HUES48 (cell line): Measurements from ENCODE around the gene DCLK1.

Experiments used
- H3K27ac ChIP-seq: one replicate; pipeline ENCODE4 v1.7.0; 2013; ENCODE audit warnings: low read depth, low read length, inconsistent platforms
- H3K27me3 ChIP-seq: 2 replicates; pipeline ENCODE4 v1.6.1; 2013; ENCODE audit warnings: mild to moderate bottlenecking, low read length; ENCODE audit not compliant: control insufficient read depth, insufficient read depth
- H3K36me3 ChIP-seq: 2 replicates; pipeline ENCODE4 v1.6.1; 2013; ENCODE audit warnings: low read length; ENCODE audit not compliant: control insufficient read depth, insufficient read depth
- H3K4me1 ChIP-seq: 2 replicates; pipeline ENCODE4 v1.6.1; 2013; ENCODE audit warnings: mild to moderate bottlenecking, low read length; ENCODE audit not compliant: control insufficient read depth, insufficient read depth
- H3K4me3 ChIP-seq: 2 replicates; pipeline ENCODE4 v1.5.1; 2013; ENCODE audit warnings: mild to moderate bottlenecking, low read depth, low read length
- H3K9ac ChIP-seq: 2 replicates; pipeline ENCODE4 v1.6.1; 2013; ENCODE audit warnings: mild to moderate bottlenecking, low read depth, low read length, moderate library complexity
- H3K9me3 ChIP-seq: 2 replicates; pipeline ENCODE4 v1.6.1; 2013; ENCODE audit warnings: low read length; ENCODE audit not compliant: control insufficient read depth, insufficient read depth

Gene DCLK1

GRCh38 chr13:35966024-35966423 is 165.2 kb downstream of the DCLK1 start:
- Histone ChIP-seq H3K27ac (no peak overlapping the region), H3K9me3 (peaks cover 8% of the 10 kb centered on the region)

GRCh38 chr13:35965226-35965927 is 165.8 kb downstream of the DCLK1 start:
- Histone ChIP-seq H3K9ac (no peak overlapping the region), H3K27ac (no peak overlapping the region), H3K9me3 (peaks cover 8% of the 10 kb centered on the region), H3K4me3 (no peak overlapping the region), H3K36me3 (no peaks in the 10 kb centered on the region), H3K27me3 (no peaks in the 10 kb centered on the region), H3K4me1 (no peaks in the 10 kb centered on the region)

More at GRCh38 chr13:35966024-35966423, 165.2 kb downstream of the DCLK1 start:
- Histone ChIP-seq H3K4me3 (no peak overlapping the region), H3K9ac (no peak overlapping the region), H3K27me3 (no peaks in the 10 kb centered on the region), H3K4me1 (no peaks in the 10 kb centered on the region), H3K36me3 (no peaks in the 10 kb centered on the region)

GRCh38 chr13:35964863-35965180 is 166.4 kb downstream of the DCLK1 start:
- Histone ChIP-seq H3K4me1 (no peaks in the 10 kb centered on the region), H3K27ac (no peak overlapping the region), H3K4me3 (no peak overlapping the region), H3K9me3 (peaks cover 8% of the 10 kb centered on the region; the same call in 1 of the 2 replicates), H3K27me3 (no peaks in the 10 kb centered on the region), H3K9ac (no peak overlapping the region), H3K36me3 (no peaks in the 10 kb centered on the region)

- no peaks in the 10 kb centered on the region for H3K4me1 ChIP-seq
- H3K9ac ChIP-seq = no peak overlapping the region
- no peaks in the 10 kb centered on the region for H3K36me3 ChIP-seq
- no peak overlapping the region for H3K27ac ChIP-seq
- H3K4me3 ChIP-seq = no peak overlapping the region
- no peaks in the 10 kb centered on the region for H3K27me3 ChIP-seq
- H3K9me3 ChIP-seq = peaks cover 8% of the 10 kb centered on the region; the same call in 1 of the 2 replicates
Measured at GRCh38 chr13:35964011-35964862, 166.9 kb downstream of the DCLK1 start.

- no peak overlapping the region for H3K9ac ChIP-seq
- no peak overlapping the region for H3K4me3 ChIP-seq
- no peak overlapping the region for H3K27ac ChIP-seq
- H3K36me3 ChIP-seq = no peaks in the 10 kb centered on the region
- H3K27me3 ChIP-seq = no peaks in the 10 kb centered on the region
- peaks cover 3% of the 10 kb centered on the region; the same call in 1 of the 2 replicates for H3K9me3 ChIP-seq
- no peaks in the 10 kb centered on the region for H3K4me1 ChIP-seq
Measured at GRCh38 chr13:35961461-35962220, 169.5 kb downstream of the DCLK1 start.

- Histone ChIP-seq H3K27ac (no peak overlapping the region), H3K4me3 (no peak overlapping the region), H3K27me3 (no peaks in the 10 kb centered on the region), H3K9ac (no peak overlapping the region), H3K4me1 (no peaks in the 10 kb centered on the region), H3K36me3 (no peaks in the 10 kb centered on the region), H3K9me3 (peaks cover under 1% of the 10 kb centered on the region; the same call in 1 of the 2 replicates)
Measured at GRCh38 chr13:35961002-35961401, 170.2 kb downstream of the DCLK1 start.

GRCh38 chr13:35957996-35958395 is 173.2 kb downstream of the DCLK1 start:
- Histone ChIP-seq H3K27me3 (no peaks in the 10 kb centered on the region), H3K9me3 (no peaks in the 10 kb centered on the region), H3K36me3 (no peaks in the 10 kb centered on the region), H3K4me1 (peaks cover 4% of the 10 kb centered on the region; the same call in 1 of the 2 replicates), H3K4me3 (no peak overlapping the region), H3K27ac (no peak overlapping the region), H3K9ac (no peak overlapping the region)

GRCh38 chr13:35957241-35957731 is 173.9 kb downstream of the DCLK1 start:
- no peak overlapping the region for H3K4me3 ChIP-seq
- no peaks in the 10 kb centered on the region for H3K27me3 ChIP-seq
- no peaks in the 10 kb centered on the region for H3K36me3 ChIP-seq
- H3K27ac ChIP-seq = no peak overlapping the region
- H3K9me3 ChIP-seq = no peaks in the 10 kb centered on the region
- peaks cover 4% of the 10 kb centered on the region; the same call in 1 of the 2 replicates for H3K4me1 ChIP-seq
- no peak overlapping the region for H3K9ac ChIP-seq

GRCh38 chr13:35956074-35956473 is 175.1 kb downstream of the DCLK1 start:
- Histone ChIP-seq H3K9me3 (no peaks in the 10 kb centered on the region), H3K4me1 (peaks cover 4% of the 10 kb centered on the region; the same call in 1 of the 2 replicates), H3K27me3 (no peaks in the 10 kb centered on the region), H3K9ac (no peak overlapping the region), H3K4me3 (no peak overlapping the region), H3K36me3 (no peaks in the 10 kb centered on the region), H3K27ac (no peak overlapping the region)

GRCh38 chr13:35954207-35954560 is 177.0 kb downstream of the DCLK1 start:
- Histone ChIP-seq H3K27me3 (no peaks in the 10 kb centered on the region), H3K27ac (no peak overlapping the region), H3K4me1 (peaks cover 4% of the 10 kb centered on the region; the same call in 1 of the 2 replicates), H3K9ac (no peak overlapping the region), H3K4me3 (no peak overlapping the region), H3K36me3 (no peaks in the 10 kb centered on the region), H3K9me3 (no peaks in the 10 kb centered on the region)
